ENCODE measurements around the gene DUSP8.

The DUSP8 gene

GRCh38 chr11:1566381-1567051 is 5.6 kb downstream of the DUSP8 start:
- TF ChIP-seq, protein P1, sequence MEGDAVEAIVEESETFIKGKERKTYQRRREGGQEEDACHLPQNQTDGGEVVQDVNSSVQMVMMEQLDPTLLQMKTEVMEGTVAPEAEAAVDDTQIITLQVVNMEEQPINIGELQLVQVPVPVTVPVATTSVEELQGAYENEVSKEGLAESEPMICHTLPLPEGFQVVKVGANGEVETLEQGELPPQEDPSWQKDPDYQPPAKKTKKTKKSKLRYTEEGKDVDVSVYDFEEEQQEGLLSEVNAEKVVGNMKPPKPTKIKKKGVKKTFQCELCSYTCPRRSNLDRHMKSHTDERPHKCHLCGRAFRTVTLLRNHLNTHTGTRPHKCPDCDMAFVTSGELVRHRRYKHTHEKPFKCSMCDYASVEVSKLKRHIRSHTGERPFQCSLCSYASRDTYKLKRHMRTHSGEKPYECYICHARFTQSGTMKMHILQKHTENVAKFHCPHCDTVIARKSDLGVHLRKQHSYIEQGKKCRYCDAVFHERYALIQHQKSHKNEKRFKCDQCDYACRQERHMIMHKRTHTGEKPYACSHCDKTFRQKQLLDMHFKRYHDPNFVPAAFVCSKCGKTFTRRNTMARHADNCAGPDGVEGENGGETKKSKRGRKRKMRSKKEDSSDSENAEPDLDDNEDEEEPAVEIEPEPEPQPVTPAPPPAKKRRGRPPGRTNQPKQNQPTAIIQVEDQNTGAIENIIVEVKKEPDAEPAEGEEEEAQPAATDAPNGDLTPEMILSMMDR (IDR thresholded peaks at IDR 0.05; ENCODE audit: borderline replicate concordance, insufficient read depth, low read depth, low read length): peak; percentile 9; the same call in 1 of the 2 replicates
- no peak overlapping the region for H3K4me3 ChIP-seq (ENCODE audit: low read depth, low read length)

GRCh38 chr11:1565904-1566247 is 6.2 kb downstream of the DUSP8 start:
- H3K4me3 ChIP-seq (ENCODE audit: low read depth, low read length): no peak overlapping the region
- TF ChIP-seq, protein P1 (IDR thresholded peaks at IDR 0.05; ENCODE audit: borderline replicate concordance, insufficient read depth, low read depth, low read length): no peak

- TF ChIP-seq, protein P1 (IDR thresholded peaks at IDR 0.05; ENCODE audit: borderline replicate concordance, insufficient read depth, low read depth, low read length): no peak
- H3K4me3 ChIP-seq (ENCODE audit: low read depth, low read length): no peak overlapping the region
Observed at GRCh38 chr11:1565173-1565903, 6.7 kb downstream of the DUSP8 start.

DNA sequence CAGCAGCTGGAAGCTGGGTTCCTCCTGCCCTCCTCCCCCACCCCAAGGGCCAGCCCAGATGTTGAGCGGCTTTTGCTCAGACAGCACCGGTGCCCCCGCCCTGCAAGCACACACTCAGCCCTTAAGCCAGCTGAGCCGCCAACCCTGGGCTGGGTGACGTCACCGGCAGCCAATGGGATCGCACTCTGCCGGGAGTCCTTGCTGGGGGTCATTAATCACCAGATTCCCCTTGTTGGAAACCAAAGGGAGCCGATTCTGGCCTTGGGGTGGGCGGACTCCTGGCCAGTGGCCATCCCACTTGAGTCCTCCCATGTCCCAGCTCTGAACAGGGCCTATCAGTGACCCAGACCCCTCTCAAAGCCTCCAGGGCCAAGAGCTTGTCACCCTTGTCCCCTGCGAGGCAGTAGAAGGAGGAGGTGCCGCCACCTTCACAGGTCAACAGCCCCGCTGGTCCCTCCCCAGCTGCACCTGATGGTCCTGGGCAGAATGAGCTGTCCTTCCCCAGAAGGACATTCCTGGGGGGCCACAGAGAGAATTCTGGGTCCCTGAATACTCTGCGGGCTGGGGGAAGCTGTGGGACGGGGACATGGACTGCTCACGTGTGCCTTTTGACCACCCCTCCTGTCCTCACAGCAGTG is 7.4 kb downstream of the DUSP8 start:
- TF ChIP-seq, protein P1 (IDR thresholded peaks at IDR 0.05; ENCODE audit: borderline replicate concordance, insufficient read depth, low read depth, low read length): no peak
- H3K4me3 ChIP-seq (ENCODE audit: low read depth, low read length): no peak overlapping the region

GRCh38 chr11:1563697-1564534 is 8.2 kb downstream of the DUSP8 start:
- H3K4me3 ChIP-seq (ENCODE audit: low read depth, low read length): no peak overlapping the region
- TF ChIP-seq, protein P1 (IDR thresholded peaks at IDR 0.05; ENCODE audit: borderline replicate concordance, insufficient read depth, low read depth, low read length): no peak

- TF ChIP-seq, protein P1 (IDR thresholded peaks at IDR 0.05; ENCODE audit: borderline replicate concordance, insufficient read depth, low read depth, low read length): no peak
- no peak overlapping the region for H3K4me3 ChIP-seq (ENCODE audit: low read depth, low read length)
Observed at GRCh38 chr11:1563149-1563638, 8.9 kb downstream of the DUSP8 start.

All from GM12875 (cell line).